Measurements from ENCODE around the gene MAPKAP1. TPM values are rescaled to one million over a fixed set of nuclear protein-coding genes. Genes with fewer than 3 reads are reported as not detected.
"Not testable (repeated sequence)": the region's sequence is repeated elsewhere in the genome, so short reads cannot be mapped to it uniquely, and the experiment has no call there.

The MAPKAP1 gene
- total RNA-seq, 2 experiments from 2014 or later: 111 to 117 TPM

DNA sequence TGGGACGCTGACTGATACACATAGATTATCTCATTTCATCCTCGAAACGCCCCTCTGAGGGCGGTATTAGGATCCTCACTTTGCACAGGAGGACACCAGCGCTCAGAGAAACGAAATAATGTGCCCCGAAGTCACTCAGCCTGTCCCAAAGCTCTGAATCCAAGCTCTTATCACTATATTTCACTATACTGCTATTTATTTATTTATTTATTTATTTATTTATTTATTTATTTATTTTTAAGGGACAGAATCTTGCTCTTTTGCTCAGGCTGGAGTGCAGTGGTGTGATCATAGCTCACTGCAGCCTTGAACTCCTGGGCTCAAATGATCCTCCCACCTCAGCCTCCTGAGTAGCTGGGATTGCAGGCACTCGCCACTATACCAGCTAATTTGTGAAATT, 306.8 kb downstream of the MAPKAP1 start:
- CTCF ChIA-PET, POLR2A ChIA-PET: not testable (repeated sequence)

DNA sequence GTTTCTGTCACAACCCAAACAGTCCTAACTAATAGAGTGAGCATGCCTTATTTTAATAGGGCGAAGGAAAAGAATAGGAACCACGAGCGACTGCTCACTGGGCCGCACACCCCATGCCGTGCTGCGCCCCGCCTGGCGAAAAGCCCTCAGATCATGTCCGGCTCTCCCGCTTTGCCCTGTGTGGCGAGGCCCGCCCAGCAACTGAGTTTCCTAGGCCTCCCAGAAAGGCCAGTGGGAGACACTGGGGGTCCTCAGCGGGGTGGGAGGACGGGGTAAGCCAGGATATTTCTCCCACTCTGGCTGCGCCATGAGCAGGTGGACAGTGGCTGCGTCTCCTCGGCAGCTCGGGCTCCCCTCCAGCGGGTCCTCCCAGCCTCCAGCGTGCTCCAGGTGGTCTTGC, 307.3 kb downstream of the MAPKAP1 start:
- ChIA-PET CTCF (no interaction called here), POLR2A (no interaction called here)

DNA sequence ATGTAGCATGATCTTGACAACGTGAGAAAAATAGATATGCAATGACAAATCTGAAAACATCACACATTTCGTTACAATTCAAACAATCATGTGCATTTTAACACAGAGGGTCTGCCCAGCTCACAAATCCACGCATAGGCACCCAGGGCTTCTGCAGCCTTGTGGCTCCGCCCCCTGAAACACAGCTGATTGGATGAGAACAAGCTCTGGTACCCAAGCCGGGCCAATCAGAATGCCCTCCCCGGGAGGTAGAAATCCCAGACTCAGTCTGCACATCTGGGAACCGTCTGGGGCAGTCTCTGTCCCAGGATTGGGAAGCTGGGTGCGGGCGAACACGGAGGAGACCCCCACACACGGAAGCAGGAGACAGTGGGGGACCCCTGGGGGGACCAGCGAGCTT, 307.8 kb downstream of the MAPKAP1 start:
- CTCF ChIA-PET: no interaction called here
- POLR2A ChIA-PET: no interaction called here

DNA sequence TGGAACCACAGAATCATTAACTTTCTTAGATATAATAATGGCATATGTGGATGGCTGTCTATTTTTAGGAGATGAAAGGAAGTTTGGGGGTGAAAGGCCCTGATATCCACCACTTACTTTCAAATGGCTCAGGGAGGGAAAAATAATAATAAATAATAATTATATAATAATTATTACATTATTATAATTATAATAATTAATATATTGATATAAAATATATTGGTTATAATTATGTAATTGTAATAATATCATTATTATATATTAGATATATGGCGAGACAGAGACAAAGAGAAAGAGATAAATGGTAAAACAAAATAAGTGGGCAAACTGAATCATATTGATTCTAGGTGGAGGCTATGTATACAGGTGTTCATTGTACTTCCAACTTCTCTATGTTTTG, 308.8 kb downstream of the MAPKAP1 start:
- POLR2A ChIA-PET: no interaction called here

DNA sequence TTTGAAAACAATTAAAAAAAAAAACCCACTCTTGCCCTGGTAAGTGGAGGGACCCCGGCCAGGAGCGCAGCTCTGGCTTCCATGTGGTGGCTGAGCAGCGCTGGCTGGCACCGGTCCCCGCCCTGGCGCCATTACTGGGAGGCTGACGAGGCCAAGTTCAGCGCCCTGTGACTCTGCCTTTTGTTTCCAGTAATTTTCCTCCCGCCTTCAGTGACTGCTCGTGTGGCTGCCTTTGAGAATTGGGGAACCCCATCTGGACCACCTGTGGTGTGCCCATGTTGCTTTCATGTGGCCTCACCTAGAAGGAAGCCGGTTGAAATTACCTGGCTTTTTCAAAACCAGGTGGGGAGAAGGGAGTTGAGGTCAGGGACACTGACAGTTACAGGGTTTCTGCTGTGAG, 309.3 kb downstream of the MAPKAP1 start:
- CTCF ChIA-PET: no interaction called here
- POLR2A ChIA-PET: no interaction called here

More for the DNA sequence above, 308.8 kb downstream of the MAPKAP1 start:
- CTCF ChIA-PET: no interaction called here

DNA sequence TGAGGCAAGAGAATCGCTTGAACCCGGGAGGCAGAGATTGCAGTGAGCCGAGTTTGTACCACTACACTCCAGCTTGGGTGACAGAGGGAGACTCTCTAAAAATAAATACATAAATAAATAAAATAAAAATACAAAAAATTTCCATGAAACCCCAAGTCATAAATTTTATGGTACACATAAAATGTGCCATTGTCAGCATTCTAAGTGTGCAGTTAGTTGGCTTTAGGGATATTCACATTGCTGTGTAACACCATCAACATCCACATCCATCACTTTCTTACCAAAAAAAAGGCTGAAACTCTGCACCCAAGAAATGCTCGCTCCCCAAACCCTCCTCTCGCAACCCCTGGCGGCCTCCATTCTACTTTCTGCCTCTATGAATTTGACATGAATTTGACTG, 310.2 kb downstream of the MAPKAP1 start:
- ChIA-PET POLR2A (no interaction called here), CTCF (no interaction called here)

DNA sequence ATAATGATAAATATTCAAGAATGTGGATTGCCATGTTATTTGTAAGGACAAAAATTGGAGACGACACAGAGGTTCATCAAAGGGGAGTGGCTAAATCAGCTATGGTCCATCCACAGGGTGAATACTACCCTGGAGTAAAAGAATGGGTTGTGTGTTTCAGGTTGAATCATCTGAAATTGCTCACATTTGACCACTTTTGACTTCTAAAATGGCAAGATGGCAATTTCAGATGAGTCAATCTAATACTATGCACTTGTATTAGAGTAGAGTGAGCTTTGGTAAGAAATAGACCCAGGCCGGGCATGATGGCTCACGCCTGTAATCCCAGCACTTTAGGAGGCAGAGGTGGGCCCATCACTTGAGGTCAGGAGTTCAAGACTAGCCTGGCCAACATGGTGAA, 313.6 kb downstream of the MAPKAP1 start:
- CTCF ChIA-PET: no interaction called here
- POLR2A ChIA-PET: no interaction called here

DNA sequence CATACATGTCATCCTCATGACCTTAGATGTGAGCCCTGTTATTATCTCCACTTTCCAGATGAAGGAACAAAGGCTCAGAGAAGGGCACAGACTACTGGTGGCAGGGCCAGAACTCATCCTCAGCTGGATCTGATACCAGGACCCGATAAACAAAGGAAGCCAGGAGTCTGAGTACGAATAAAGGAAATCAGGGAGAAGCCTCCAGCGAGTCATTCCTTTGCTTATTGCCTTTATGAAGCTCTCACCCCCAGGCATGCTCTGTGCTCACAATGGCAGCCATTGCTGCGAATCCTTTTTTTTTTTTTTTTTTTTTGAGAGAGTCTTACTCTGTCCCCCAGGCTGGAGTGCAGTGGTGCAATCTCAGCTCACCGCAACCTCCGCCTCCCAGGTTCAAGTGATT, 315.3 kb downstream of the MAPKAP1 start:
- ChIA-PET POLR2A (no interaction called here), CTCF (no interaction called here)

DNA sequence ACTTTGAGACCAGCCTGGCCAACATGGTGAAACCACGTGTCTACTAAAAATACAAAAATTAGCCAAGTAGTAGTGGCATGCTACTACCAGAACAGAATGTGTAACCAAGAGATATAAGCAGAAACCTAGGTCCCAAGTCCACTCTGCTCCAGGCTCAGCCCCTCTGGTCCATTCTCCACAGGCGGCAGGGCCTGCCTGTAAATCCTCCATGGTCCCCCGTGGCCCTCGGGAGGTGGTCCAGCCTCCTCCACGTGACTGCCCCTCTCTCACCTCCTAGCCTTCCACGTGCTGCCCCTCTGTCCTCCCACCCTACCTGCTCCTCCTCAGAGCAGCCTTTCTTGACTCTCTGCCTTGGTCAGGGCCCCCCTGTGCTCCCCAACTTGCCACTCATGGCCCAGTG, 318.0 kb downstream of the MAPKAP1 start:
- ChIA-PET CTCF (no interaction called here), POLR2A (no interaction called here)

DNA sequence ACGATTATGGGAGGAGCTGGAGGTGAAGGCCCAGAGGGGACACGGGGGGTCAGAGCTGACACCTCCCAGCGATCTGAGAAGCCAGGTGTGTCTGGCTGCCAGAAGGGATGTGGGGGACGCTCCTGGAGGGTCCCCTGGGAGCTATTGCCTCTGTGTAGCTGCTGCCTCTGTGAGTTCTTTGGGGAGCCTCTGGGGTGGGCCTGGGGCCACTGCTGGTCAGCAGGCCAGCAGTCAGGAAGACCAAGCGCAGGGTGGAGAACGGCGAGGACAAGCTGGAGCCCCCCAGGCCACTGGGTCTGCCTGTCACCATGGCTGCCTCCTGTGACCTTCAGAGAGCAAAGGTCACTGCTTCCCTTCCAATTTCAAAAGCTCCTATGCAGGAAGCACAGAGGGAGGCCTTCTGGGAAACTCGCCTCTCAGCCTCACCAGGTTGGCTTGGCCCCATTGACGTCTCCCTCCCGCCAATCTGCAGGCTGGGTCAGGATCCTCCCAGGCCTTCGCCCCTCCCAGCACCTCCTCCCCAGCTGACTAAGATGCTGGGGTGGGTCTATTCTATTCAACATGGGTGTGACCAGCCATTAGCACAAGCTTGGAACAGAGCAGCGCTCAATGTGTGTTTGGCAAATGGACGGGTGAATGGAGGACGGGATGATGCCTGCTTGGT, 319.0 kb downstream of the MAPKAP1 start:
- ChIA-PET POLR2A (no interaction called here), CTCF (no interaction called here)

Other genes with a start within 250 kb of the MAPKAP1 start
- 10 to 100 TPM; 14.7 to 15.4 TPM for gene PBX3, start 40.2 kb upstream of the MAPKAP1 start, total RNA-seq

Measured in activated CD8-positive, alpha-beta memory T cell treated with anti-CD3 and anti-CD28 coated beads for 36 hours (primary cell).